GM18909 (cell line): Measurements from ENCODE around the gene AUTS2.

Experiments used
- ATAC-seq: cut with Tn5 transposase; IDR thresholded peaks from one replicate; pipeline ENCODE4 v1.9.1; 2021; ENCODE audit warnings: mild to moderate bottlenecking; ENCODE audit not compliant: unreplicated experiment, poor library complexity

Gene AUTS2

GRCh38 chr7:69702357-69702756 is 104.1 kb downstream of the AUTS2 start:
- no peak for ATAC-seq

- ATAC-seq: no peak
Measured at GRCh38 chr7:69703099-69703498, 104.8 kb downstream of the AUTS2 start.

GRCh38 chr7:69706070-69706469 is 107.8 kb downstream of the AUTS2 start:
- ATAC-seq: no peak

- ATAC-seq: no peak
Measured at GRCh38 chr7:69708857-69709256, 110.6 kb downstream of the AUTS2 start.

GRCh38 chr7:69710768-69711438 is 112.6 kb downstream of the AUTS2 start:
- no peak for ATAC-seq

- no peak for ATAC-seq
Measured at GRCh38 chr7:69714886-69715576, 116.8 kb downstream of the AUTS2 start.

GRCh38 chr7:69717221-69717620 is 118.9 kb downstream of the AUTS2 start:
- ATAC-seq: no peak

- ATAC-seq: no peak
Measured at GRCh38 chr7:69719717-69720116, 121.4 kb downstream of the AUTS2 start.

GRCh38 chr7:69722843-69723242 is 124.6 kb downstream of the AUTS2 start:
- ATAC-seq: no peak

- ATAC-seq: no peak
Measured at GRCh38 chr7:69723663-69724062, 125.4 kb downstream of the AUTS2 start.

- no peak for ATAC-seq
Measured at GRCh38 chr7:69728304-69728703, 130.0 kb downstream of the AUTS2 start.

- no peak for ATAC-seq
Measured at GRCh38 chr7:69732203-69732602, 133.9 kb downstream of the AUTS2 start.

- ATAC-seq: no peak
Measured at GRCh38 chr7:69735582-69735981, 137.3 kb downstream of the AUTS2 start.

- ATAC-seq: no peak
Measured at GRCh38 chr7:69736126-69736810, 138.0 kb downstream of the AUTS2 start.

- peak; percentile 75 for ATAC-seq
Measured at GRCh38 chr7:69738396-69738951, 140.2 kb downstream of the AUTS2 start.

- peak; percentile 75 for ATAC-seq
Measured at GRCh38 chr7:69739190-69739589, 140.9 kb downstream of the AUTS2 start.

- peak; percentile 53 for ATAC-seq
Measured at GRCh38 chr7:69739931-69740431, 141.7 kb downstream of the AUTS2 start.

GRCh38 chr7:69742237-69742636 is 144.0 kb downstream of the AUTS2 start:
- ATAC-seq: no peak

- ATAC-seq: no peak
Measured at GRCh38 chr7:69743436-69743835, 145.2 kb downstream of the AUTS2 start.

GRCh38 chr7:69744026-69744425 is 145.8 kb downstream of the AUTS2 start:
- ATAC-seq: no peak

GRCh38 chr7:69746383-69746782 is 148.1 kb downstream of the AUTS2 start:
- ATAC-seq: no peak
